Lower leg skin (tissue), 4 donors: ENCODE results near the gene NDUFV1. TPM values are rescaled to one million over a fixed set of nuclear protein-coding genes. Genes with fewer than 3 reads are reported as not detected.
"Not testable (repeated sequence)": the region's sequence is repeated elsewhere in the genome, so short reads cannot be mapped to it uniquely, and the experiment has no call there.

Experiments
- DNase-seq, 2 donors: peaks; one replicate each; pipeline ENCODE4 v3.0.0-alpha.2; 2019; ENCODE audit warnings: low spot score in 2 of 2
- H3K4me3 ChIP-seq: fragments of 200-600 bp; sonication (generic); 2 replicates; pipeline ENCODE4 v1.5.1; 2017; ENCODE audit warnings: mild to moderate bottlenecking, low read depth; ENCODE audit not compliant: poor library complexity, severe bottlenecking
- POLR2A ChIP-seq, 2 donors: fragments of 450-650 bp; IDR thresholded peaks; one replicate each; pipeline ENCODE4 v1.6.1; 2016 to 2017; ENCODE audit warnings: antibody characterized with exemption in 2 of 2, mild to moderate bottlenecking in 1 of 2, moderate library complexity in 1 of 2
- WGBS, 2 donors: methylation state at CpG; one replicate each; pipeline ENCODE4 v1.1.5; 2018; 5-methylcytosine and 5-hydroxymethylcytosine counted together
- intact Hi-C: fragments of 100-400 bp; cut with DNase I; formaldehyde crosslinking; loops from one replicate; pipeline ENCODE4 v1.15.0; 2023; ENCODE audit warnings: low total_unique reads
- total RNA-seq, 4 donors: library from RNA; depleted of rRNA; stranded (reverse); fragments of >200 nt; gene quantifications; one replicate each; pipeline ENCODE4 v1.1.0, GENCODE V29; 2016
- TF ChIP-seq, protein P1 (sequence below), 3 donors: fragments of 450-650 bp; IDR thresholded peaks; one replicate each; pipeline ENCODE4 v1.5.1; 2016; ENCODE audit warnings: antibody characterized with exemption in 3 of 3, mild to moderate bottlenecking in 3 of 3, moderate library complexity in 2 of 3

The NDUFV1 gene
- 100 to 1,000 TPM; 238 to 283 (median 269) TPM for total RNA-seq

DNA sequence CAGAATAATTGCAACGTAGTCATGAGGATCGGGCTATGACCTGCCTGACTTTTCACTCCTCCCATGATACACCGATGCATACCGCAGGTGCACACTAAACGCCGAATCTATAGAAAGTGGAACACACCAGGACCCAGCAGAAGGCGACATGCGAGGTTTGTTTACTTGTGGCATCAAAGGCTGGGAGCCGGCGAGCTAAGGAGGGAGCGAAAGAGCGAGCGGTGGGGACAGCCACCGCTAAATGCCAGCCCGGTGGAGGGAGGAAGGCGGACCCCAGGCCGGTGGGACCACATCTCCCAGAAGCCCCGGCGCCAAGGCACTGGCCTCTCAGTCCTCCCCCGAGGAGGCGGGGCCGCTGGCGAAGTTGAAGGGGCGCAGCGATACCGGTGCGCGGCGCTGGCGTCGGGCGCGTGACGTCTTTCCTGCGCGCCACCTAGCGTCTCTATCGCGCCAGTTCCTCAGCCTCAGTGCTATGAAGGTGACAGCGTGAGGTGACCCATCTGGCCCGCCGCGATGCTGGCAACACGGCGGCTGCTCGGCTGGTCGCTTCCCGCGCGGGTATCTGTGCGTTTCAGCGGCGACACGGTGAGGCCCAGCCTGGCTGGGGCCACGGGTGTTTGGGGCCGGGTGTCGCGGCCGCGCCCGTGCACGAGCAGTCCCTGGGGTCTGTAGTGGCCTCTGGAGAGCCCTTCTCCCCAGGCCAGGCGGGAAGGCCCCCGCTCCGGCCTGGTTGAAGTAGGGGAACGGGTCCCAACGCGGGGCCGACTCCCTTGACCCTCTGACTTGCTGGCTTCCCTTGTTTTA lies at the start of gene NDUFV1:
Gene NDUFV1, plus strand, starts transcription at position 445 of the 804 bp plus-strand sequence. Its CDS starts 69 bp downstream, at position 514.
- peak within 1 kb of the TSS; percentile 79 for H3K4me3 ChIP-seq
- DNase-seq, result peak; percentile 95 to 99
- intact Hi-C loops, result no loop called here
- 0 to 1% methylated on average over 27 to 32 of the region's 69 CpGs for WGBS, 2 donors
- no peak for TF ChIP-seq POLR2A (IDR thresholded peaks at IDR 0.05)
- TF ChIP-seq, protein P1, sequence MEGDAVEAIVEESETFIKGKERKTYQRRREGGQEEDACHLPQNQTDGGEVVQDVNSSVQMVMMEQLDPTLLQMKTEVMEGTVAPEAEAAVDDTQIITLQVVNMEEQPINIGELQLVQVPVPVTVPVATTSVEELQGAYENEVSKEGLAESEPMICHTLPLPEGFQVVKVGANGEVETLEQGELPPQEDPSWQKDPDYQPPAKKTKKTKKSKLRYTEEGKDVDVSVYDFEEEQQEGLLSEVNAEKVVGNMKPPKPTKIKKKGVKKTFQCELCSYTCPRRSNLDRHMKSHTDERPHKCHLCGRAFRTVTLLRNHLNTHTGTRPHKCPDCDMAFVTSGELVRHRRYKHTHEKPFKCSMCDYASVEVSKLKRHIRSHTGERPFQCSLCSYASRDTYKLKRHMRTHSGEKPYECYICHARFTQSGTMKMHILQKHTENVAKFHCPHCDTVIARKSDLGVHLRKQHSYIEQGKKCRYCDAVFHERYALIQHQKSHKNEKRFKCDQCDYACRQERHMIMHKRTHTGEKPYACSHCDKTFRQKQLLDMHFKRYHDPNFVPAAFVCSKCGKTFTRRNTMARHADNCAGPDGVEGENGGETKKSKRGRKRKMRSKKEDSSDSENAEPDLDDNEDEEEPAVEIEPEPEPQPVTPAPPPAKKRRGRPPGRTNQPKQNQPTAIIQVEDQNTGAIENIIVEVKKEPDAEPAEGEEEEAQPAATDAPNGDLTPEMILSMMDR (IDR thresholded peaks at IDR 0.05), result peak in 1 of 3 donors; percentile 78

DNA sequence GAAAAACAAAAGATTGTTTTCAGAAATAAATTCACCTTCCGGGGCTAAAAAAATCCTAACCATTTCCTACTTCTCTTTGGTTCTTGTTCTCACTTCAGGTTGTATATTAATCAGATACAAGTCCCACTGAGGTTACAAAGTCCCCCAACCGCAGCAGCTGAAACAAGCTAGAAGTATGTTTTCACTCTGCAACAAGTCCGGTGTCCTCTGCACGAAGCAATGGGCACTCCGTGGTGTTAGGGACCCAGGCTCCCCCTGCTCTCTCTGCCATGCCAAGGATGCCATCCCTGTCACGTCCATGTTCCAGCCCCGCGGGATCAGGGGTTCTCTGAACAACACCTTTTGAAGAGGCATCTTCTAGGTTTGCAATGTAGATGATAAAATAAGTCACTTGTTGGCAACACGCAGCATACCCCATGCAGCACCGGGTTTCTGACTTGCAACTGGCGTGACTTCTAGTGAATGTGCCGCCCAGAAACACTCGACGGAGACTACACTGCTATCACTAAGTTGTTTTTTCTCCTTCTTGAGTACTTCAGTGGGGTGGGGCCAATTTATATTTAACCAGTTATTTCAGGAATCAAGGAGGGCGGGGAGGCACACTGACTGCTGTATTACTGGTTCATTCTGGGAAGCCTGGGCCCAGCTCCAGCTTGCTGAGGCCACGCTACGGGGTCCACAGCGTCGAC lies 48.5 kb upstream of the NDUFV1 start:
- no peak for DNase-seq
- H3K4me3 ChIP-seq, result no peak overlapping the region
- WGBS, 2 donors, result 46 to 53% methylated on average over 19 of the region's 19 CpGs
- no peak for TF ChIP-seq POLR2A (IDR thresholded peaks at IDR 0.05)
- TF ChIP-seq, protein P1 (IDR thresholded peaks at IDR 0.05), result no peak
- intact Hi-C loops, result no loop called here

DNA sequence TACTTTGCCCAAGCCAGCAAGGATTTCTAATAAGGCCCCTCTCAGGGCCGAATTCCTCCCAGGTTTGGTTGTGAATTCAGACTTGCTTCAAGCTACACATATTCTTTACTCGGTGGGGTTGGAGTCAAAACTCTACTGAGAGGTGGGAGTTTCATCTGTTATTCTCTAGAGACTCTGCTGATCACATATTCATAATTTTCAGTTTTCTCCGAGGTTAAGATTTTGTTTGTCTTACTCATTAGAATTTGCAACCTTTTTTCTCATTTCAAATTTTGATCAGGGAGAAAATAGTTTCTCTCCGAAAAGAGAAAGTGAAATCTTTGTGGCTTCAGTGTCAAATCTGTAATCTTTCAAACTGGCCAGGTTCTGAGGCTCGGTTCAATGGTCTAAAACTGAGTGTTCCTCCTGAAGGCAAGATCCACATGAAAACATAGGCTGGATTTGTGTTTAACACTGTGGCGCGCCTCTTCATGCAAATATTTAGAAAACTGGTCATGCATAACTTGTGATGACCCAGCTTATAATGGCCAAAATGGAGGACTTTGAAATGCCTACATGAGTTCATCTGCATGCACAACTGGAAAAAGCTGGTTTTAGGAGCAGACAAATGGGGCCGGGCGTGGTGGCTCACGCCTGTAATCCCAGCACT lies 44.6 kb upstream of the NDUFV1 start:
- TF ChIP-seq POLR2A (IDR thresholded peaks at IDR 0.05), result no peak
- TF ChIP-seq, protein P1 (IDR thresholded peaks at IDR 0.05), result no peak
- H3K4me3 ChIP-seq, result no peak overlapping the region
- 77 to 81% methylated on average over 10 of the region's 10 CpGs for WGBS, 2 donors
- intact Hi-C loops, result no loop called here
- no peak for DNase-seq

DNA sequence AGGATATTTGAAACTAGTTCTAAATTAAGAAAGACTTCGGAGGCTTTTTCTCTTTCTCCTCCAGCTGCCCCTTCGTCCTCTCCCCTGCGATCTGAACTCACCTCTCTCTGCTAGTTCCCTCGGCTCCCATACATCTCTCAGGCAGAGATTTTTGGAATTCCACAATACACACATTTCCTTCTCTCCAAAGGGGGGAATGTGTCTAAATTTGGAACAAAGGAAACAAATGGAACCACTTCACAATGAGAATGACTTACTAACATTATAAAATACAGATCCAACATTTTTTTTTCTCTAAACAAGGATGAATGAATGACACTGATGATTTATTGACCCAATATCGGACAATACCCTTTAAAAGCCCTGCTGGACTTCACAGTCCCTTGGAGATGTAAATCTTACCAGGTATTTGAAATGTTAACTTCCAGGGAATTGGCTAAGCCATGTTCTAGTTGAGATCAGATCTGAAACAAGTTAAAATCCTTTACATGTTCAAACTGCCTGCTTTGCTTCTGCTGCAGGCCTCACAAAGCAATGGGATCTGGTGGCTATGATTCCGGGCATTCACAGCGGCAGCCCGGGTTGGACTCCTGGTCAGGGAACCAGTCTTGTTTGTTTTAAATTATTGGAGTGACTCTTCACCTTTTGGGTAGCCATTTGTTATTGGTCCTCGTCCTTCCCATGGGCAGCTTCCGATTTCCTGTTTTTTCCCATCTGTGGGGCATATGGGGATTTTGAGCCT lies 43.6 kb upstream of the NDUFV1 start:
- H3K4me3 ChIP-seq, result no peak overlapping the region
- 72 to 75% methylated on average over 10 of the region's 10 CpGs for WGBS, 2 donors
- intact Hi-C loops, result no loop called here
- TF ChIP-seq, protein P1 (IDR thresholded peaks at IDR 0.05), result no peak
- TF ChIP-seq POLR2A (IDR thresholded peaks at IDR 0.05), result no peak
- no peak for DNase-seq

DNA sequence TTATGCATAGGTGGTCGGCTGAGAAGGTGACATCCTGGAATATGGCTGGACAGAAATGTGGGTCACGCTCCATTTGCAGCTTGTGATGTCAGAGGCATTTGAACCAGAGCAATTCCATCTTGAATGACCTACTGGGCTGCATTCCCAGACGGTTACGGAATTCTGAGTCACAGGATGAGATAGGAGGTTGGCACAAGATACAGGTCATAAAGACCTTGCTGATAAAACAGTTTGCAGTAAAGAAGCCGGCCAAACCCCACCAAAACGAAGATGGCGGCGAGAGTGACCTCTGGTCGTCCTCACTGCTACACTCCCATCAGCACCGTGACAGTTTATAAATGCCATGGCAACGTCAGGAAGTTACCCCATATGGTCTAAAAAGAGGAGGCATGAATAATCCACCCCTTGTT lies 43.0 kb upstream of the NDUFV1 start:
- H3K4me3 ChIP-seq, DNase-seq, intact Hi-C loops: not testable (repeated sequence)
- WGBS, 2 donors, result 45 to 49% methylated on average over 11 of the region's 11 CpGs
